Measurements from ENCODE around the gene RAB8B.

The RAB8B gene

DNA sequence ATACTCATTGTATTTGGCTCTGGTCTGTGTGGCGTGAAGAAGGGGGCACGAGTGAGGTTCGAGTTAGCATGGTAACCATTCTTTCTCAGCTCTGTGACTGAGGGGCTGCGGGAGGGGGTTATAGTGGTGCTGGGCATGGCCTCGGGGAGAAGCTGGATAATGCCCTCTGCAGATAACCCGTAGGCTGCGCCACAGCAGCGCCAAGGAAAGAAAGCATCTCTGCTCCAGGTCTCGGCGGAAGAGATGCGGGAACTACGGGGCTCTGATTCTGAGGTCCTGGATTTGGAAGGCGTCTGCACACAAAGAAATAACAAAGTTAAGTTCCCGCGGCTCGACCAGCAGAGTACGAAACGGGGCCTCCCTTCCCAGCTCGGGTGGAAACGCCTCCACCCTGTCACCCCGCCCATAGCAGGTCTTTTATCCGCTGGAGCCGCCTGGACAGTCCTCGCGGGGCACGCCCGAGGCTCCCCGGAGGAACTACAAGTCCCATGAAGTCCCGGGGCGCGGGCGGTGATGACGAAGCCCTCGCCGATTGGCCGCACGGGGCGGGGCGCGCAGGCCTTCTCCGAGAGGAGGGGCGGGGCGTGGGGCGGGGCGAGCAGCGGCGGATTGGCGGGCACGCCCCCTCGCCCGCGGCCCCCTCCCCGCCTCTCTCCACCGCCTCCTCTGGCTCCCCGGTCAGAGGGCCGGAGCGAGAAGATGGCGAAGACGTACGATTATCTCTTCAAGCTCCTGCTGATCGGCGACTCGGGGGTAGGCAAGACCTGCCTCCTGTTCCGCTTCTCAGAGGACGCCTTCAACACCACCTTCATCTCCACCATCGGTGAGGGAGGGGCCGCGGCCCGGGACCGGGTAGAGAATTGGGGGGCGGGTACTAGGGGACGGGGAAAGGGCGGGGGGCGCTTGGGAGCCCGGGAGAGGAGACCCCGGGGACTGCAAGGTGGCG lies at the start of gene RAB8B:
RAB8B (plus strand) TSS at position 681 of the 946 bp plus-strand sequence; CDS start at position 700, 19 bp downstream.
- TF ChIP-seq CTCF (conservative IDR thresholded peaks at IDR 0.05; ENCODE audit: control insufficient read depth, insufficient read depth, low read depth, low read length): peak; percentile 0
- peak; percentile 93 for DNase-seq (ENCODE audit: low read depth)
- peak within 1 kb of the TSS; percentile 87 for H3K4me3 ChIP-seq (ENCODE audit: control insufficient read depth, low read depth, low read length)

DNA sequence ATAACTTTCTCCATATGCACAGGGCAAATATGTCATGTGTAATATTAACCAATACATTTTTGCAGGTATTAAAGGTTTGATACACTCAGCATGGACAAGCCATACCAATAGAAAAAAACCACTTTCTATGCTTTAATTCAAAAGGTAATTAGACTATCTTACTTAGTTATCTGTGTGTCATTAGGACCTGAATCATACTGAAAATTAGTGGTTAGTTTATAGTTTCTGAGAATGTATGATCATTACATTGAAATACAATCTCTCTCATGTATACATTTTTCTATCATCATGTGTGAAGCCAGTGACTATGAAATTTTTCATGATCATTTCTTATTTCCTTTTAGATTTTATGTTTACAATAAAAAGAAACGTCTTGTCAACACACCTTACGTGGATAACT lies 48.5 kb upstream of the RAB8B start:
- H3K4me3 ChIP-seq (ENCODE audit: control insufficient read depth, low read depth, low read length): no peak overlapping the region
- DNase-seq (ENCODE audit: low read depth): no peak
- no peak for TF ChIP-seq CTCF (conservative IDR thresholded peaks at IDR 0.05; ENCODE audit: control insufficient read depth, insufficient read depth, low read depth, low read length)

DNA sequence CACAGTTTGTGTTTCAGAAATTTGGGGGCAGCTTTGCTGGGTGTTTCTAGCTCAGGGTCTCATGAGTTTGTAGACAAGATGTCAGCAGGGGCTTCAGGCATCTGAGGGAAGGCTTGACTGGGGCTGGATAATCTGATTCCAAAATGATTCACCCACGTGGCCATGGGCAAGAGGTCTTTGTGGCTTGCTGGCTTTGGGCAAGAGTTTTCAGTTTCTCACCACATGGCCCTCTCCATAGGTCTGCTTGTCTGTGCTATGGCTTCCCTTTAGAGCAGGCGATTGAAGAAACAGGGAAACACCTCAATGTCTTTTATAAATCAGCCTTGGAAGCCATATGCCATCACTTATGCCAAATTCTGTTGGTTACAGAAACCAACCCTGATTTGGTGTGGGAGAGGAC lies 44.0 kb upstream of the RAB8B start:
- DNase-seq (ENCODE audit: low read depth): no peak
- no peak overlapping the region for H3K4me3 ChIP-seq (ENCODE audit: control insufficient read depth, low read depth, low read length)
- TF ChIP-seq CTCF (conservative IDR thresholded peaks at IDR 0.05; ENCODE audit: control insufficient read depth, insufficient read depth, low read depth, low read length): no peak

- H3K4me3 ChIP-seq (ENCODE audit: control insufficient read depth, low read depth, low read length): no peak overlapping the region
- DNase-seq (ENCODE audit: low read depth): peak; percentile 33
- TF ChIP-seq CTCF (conservative IDR thresholded peaks at IDR 0.05; ENCODE audit: control insufficient read depth, insufficient read depth, low read depth, low read length): peak; percentile 16
Measured at GRCh38 chr15:63146684-63147083, 42.7 kb upstream of the RAB8B start.

- no peak for DNase-seq (ENCODE audit: low read depth)
- no peak for TF ChIP-seq CTCF (conservative IDR thresholded peaks at IDR 0.05; ENCODE audit: control insufficient read depth, insufficient read depth, low read depth, low read length)
- H3K4me3 ChIP-seq (ENCODE audit: control insufficient read depth, low read depth, low read length): no peak overlapping the region
Measured at GRCh38 chr15:63151665-63152064, 37.7 kb upstream of the RAB8B start.

GRCh38 chr15:63155486-63155885 lies 33.9 kb upstream of the RAB8B start:
- TF ChIP-seq CTCF (conservative IDR thresholded peaks at IDR 0.05; ENCODE audit: control insufficient read depth, insufficient read depth, low read depth, low read length): no peak
- peak overlapping the region; percentile 58 for H3K4me3 ChIP-seq (ENCODE audit: control insufficient read depth, low read depth, low read length)

More at GRCh38 chr15:63155486-63155885, 33.9 kb upstream of the RAB8B start:
- no peak for DNase-seq (ENCODE audit: low read depth)
